Trophoblast cell (in vitro differentiated cells and primary cell): Measurements from ENCODE around the gene P2RY13. TPM values are rescaled to one million over a fixed set of nuclear protein-coding genes. Genes with fewer than 3 reads are reported as not detected.

Experiments used
- DNase-seq, 2 donors: peaks; one replicate each; pipeline ENCODE4 v3.0.0-alpha.2; 2016
- H2AFZ ChIP-seq: 2 replicates; pipeline ENCODE4 v1.6.1; 2013; ENCODE audit warnings: low read length, moderate library complexity, mild to moderate bottlenecking; ENCODE audit not compliant: insufficient read depth, poor library complexity
- H2AK5ac ChIP-seq: 2 replicates; pipeline ENCODE4 v1.6.1; 2013; ENCODE audit warnings: mild to moderate bottlenecking, low read length
- H2BK120ac ChIP-seq: 2 replicates; pipeline ENCODE4 v1.6.1; 2013; ENCODE audit warnings: low read length, mild to moderate bottlenecking, moderate library complexity; ENCODE audit not compliant: insufficient read depth, poor library complexity
- H2BK12ac ChIP-seq: 2 replicates; pipeline ENCODE4 v1.6.1; 2013; ENCODE audit warnings: mild to moderate bottlenecking, low read length, moderate library complexity
- H2BK5ac ChIP-seq: 2 replicates; pipeline ENCODE4 v1.6.1; 2013; ENCODE audit warnings: low read length, low read depth, moderate library complexity, mild to moderate bottlenecking; ENCODE audit not compliant: poor library complexity
- H3K14ac ChIP-seq: 2 replicates; pipeline ENCODE4 v1.6.1; 2013; ENCODE audit warnings: mild to moderate bottlenecking, low read length
- H3K18ac ChIP-seq: 2 replicates; pipeline ENCODE4 v1.6.1; 2013; ENCODE audit warnings: mild to moderate bottlenecking, low read length
- H3K23ac ChIP-seq: 2 replicates; pipeline ENCODE4 v1.6.1; 2013; ENCODE audit warnings: low read length
- H3K27ac ChIP-seq: 2 replicates; pipeline ENCODE4 v1.5.1; 2013; ENCODE audit warnings: low read depth, mild to moderate bottlenecking, inconsistent platforms, low read length, moderate library complexity
- H3K27me3 ChIP-seq: 2 replicates; pipeline ENCODE4 v1.6.1; 2013; ENCODE audit warnings: inconsistent platforms, mild to moderate bottlenecking, low read length, moderate library complexity; ENCODE audit not compliant: insufficient read depth
- H3K36me3 ChIP-seq, 2 experiments: 1 replicate in 1 of 2; 2 replicates in 1 of 2; pipeline ENCODE4 v1.6.1; 2013; ENCODE audit warnings: low read length in 2 of 2, mild to moderate bottlenecking in 2 of 2, moderate library complexity in 1 of 2; ENCODE audit not compliant: insufficient read depth in 2 of 2, control insufficient read depth in 1 of 2
- H3K4ac ChIP-seq: 2 replicates; pipeline ENCODE4 v1.6.1; 2013; ENCODE audit warnings: low read depth, mild to moderate bottlenecking, low read length, moderate library complexity
- H3K4me1 ChIP-seq, 2 experiments: 1 replicate in 1 of 2; 2 replicates in 1 of 2; pipeline ENCODE4 v1.6.1; 2013; ENCODE audit warnings: low read length in 2 of 2, mild to moderate bottlenecking in 2 of 2, moderate library complexity in 1 of 2; ENCODE audit not compliant: insufficient read depth in 2 of 2, control insufficient read depth in 1 of 2
- H3K4me2 ChIP-seq: 2 replicates; pipeline ENCODE4 v1.6.1; 2013; ENCODE audit warnings: inconsistent platforms, mild to moderate bottlenecking, low read length, moderate library complexity
- H3K4me3 ChIP-seq: 2 replicates; pipeline ENCODE4 v1.5.1; 2013; ENCODE audit warnings: mild to moderate bottlenecking, low read depth, low read length, inconsistent platforms
- H3K79me1 ChIP-seq: one replicate; pipeline ENCODE4 v1.6.1; 2013; ENCODE audit warnings: low read length
- H3K79me2 ChIP-seq: 2 replicates; pipeline ENCODE4 v1.6.1; 2013; ENCODE audit warnings: low read length, mild to moderate bottlenecking; ENCODE audit not compliant: control insufficient read depth, insufficient read depth, poor library complexity
- H3K9ac ChIP-seq: 2 replicates; pipeline ENCODE4 v1.6.1; 2013; ENCODE audit warnings: mild to moderate bottlenecking, low read length
- H3K9me3 ChIP-seq: 2 replicates; pipeline ENCODE4 v1.6.1; 2013; ENCODE audit warnings: low read depth, mild to moderate bottlenecking, control low read depth, inconsistent platforms, low read length; ENCODE audit not compliant: insufficient read depth
- H4K12ac ChIP-seq: 2 replicates; pipeline ENCODE4 v1.6.1; 2013; ENCODE audit warnings: low read depth, mild to moderate bottlenecking, low read length, moderate library complexity
- H4K8ac ChIP-seq: 2 replicates; pipeline ENCODE4 v1.6.1; 2013; ENCODE audit warnings: low read depth, mild to moderate bottlenecking, low read length, moderate library complexity
- H4K91ac ChIP-seq: one replicate; pipeline ENCODE4 v1.6.1; 2013; ENCODE audit warnings: low read depth, mild to moderate bottlenecking, low read length, moderate library complexity
- WGBS: extraction: QIAGEN DNeasy Blood & Tissue Kit; methylation state at CpG from one replicate; pipeline ENCODE4 v1.1.7; 2013; ENCODE audit warnings: missing lambda C conversion rate; ENCODE audit not compliant: insufficient read length, insufficient coverage; ENCODE audit errors: extremely low coverage; 5-methylcytosine and 5-hydroxymethylcytosine counted together
- polyA plus RNA-seq: library from polyadenylated mRNA; stranded (reverse); fragments of 200-250 nt; gene quantifications from 2 replicates; pipeline ENCODE4 v1.2.3, GENCODE V29; 2013

P2RY13 gene
- polyA plus RNA-seq: not detected in 2 replicates

- no CpG with 5 or more reads among the region's 1 CpG for WGBS
- no peaks in the 10 kb centered on the region for H3K9me3 ChIP-seq
Observed at GRCh38 chr3:151329363-151329762, at the start of gene P2RY13. TSS of gene P2RY13 (minus strand) at chr3:151329549. CDS start at chr3:151329528, 21 bp downstream.

GRCh38 chr3:151377768-151378385, 48.5 kb upstream of the P2RY13 start:
- H3K14ac ChIP-seq: no peak overlapping the region
- H4K12ac ChIP-seq: no peak overlapping the region
- H3K23ac ChIP-seq: no peak overlapping the region
- H3K18ac ChIP-seq: no peak overlapping the region
- no peak overlapping the region for H3K27ac ChIP-seq
- H2BK120ac ChIP-seq: no peak overlapping the region
- H3K9me3 ChIP-seq: no peaks in the 10 kb centered on the region
- DNase-seq: no peak
- H3K4me1 ChIP-seq: no peaks in the 10 kb centered on the region
- WGBS: no CpG with 5 or more reads among the region's 8 CpGs
- H2BK12ac ChIP-seq: no peak overlapping the region
- no peaks in the 10 kb centered on the region for H3K79me2 ChIP-seq
- H2AK5ac ChIP-seq: no peak overlapping the region
- no peak overlapping the region for H2AFZ ChIP-seq
- no peak overlapping the region for H4K91ac ChIP-seq
- no peak overlapping the region for H3K4ac ChIP-seq
- H3K4me3 ChIP-seq: no peak overlapping the region
- no peak overlapping the region for H3K4me2 ChIP-seq
- H3K27me3 ChIP-seq: no peaks in the 10 kb centered on the region
- no peaks in the 10 kb centered on the region for H3K79me1 ChIP-seq
- no peak overlapping the region for H2BK5ac ChIP-seq
- H4K8ac ChIP-seq: no peak overlapping the region
- H3K9ac ChIP-seq: no peak overlapping the region
- H3K36me3 ChIP-seq: peaks cover 3 to 14% of the 10 kb centered on the region in 2 experiments

More at GRCh38 chr3:151329363-151329762, at the start of gene P2RY13:
- Histone ChIP-seq H2AK5ac (no peak within 1 kb of the TSS), H3K4me3 (no peak within 1 kb of the TSS), H3K9ac (peak within 1 kb of the TSS; percentile 27), H3K36me3 (no peaks in the 10 kb centered on the region), H4K12ac (no peak within 1 kb of the TSS), H3K4ac (no peak within 1 kb of the TSS), H3K23ac (no peak within 1 kb of the TSS), H3K18ac (no peak within 1 kb of the TSS), H3K79me1 (no peaks in the 10 kb centered on the region), H4K8ac (no peak within 1 kb of the TSS), H2BK12ac (no peak within 1 kb of the TSS), H3K79me2 (no peaks in the 10 kb centered on the region), H4K91ac (no peak within 1 kb of the TSS), H3K27ac (no peak within 1 kb of the TSS), H3K4me1 (no peaks in the 10 kb centered on the region), H3K4me2 (no peak within 1 kb of the TSS), H3K27me3 (no peaks in the 10 kb centered on the region), H2AFZ (no peak within 1 kb of the TSS), H3K14ac (no peak within 1 kb of the TSS), H2BK120ac (no peak within 1 kb of the TSS), H2BK5ac (no peak within 1 kb of the TSS)
- no peak for DNase-seq

- H3K9me3 ChIP-seq: no peaks in the 10 kb centered on the region
- no CpG with 5 or more reads among the region's 4 CpGs for WGBS
- no peak overlapping the region for H2AK5ac ChIP-seq
- H4K12ac ChIP-seq: no peak overlapping the region
- no peak overlapping the region for H2BK120ac ChIP-seq
- H3K23ac ChIP-seq: no peak overlapping the region
- no peak overlapping the region for H2AFZ ChIP-seq
- H4K8ac ChIP-seq: no peak overlapping the region
- H3K36me3 ChIP-seq: peaks cover 3% of the 10 kb centered on the region in 2 experiments
- no peak overlapping the region for H2BK5ac ChIP-seq
- no peak overlapping the region for H4K91ac ChIP-seq
- no peak overlapping the region for H3K18ac ChIP-seq
- H3K4me2 ChIP-seq: no peak overlapping the region
- no peak overlapping the region for H3K27ac ChIP-seq
- H3K79me1 ChIP-seq: no peaks in the 10 kb centered on the region
- no peak overlapping the region for H3K4me3 ChIP-seq
- H2BK12ac ChIP-seq: no peak overlapping the region
- H3K9ac ChIP-seq: no peak overlapping the region
- H3K27me3 ChIP-seq: no peaks in the 10 kb centered on the region
- no peak for DNase-seq
- no peaks in the 10 kb centered on the region for H3K79me2 ChIP-seq
- no peaks in the 10 kb centered on the region for H3K4me1 ChIP-seq
- H3K14ac ChIP-seq: no peak overlapping the region
- no peak overlapping the region for H3K4ac ChIP-seq
Observed at GRCh38 chr3:151372063-151372820, 42.9 kb upstream of the P2RY13 start.

DNA sequence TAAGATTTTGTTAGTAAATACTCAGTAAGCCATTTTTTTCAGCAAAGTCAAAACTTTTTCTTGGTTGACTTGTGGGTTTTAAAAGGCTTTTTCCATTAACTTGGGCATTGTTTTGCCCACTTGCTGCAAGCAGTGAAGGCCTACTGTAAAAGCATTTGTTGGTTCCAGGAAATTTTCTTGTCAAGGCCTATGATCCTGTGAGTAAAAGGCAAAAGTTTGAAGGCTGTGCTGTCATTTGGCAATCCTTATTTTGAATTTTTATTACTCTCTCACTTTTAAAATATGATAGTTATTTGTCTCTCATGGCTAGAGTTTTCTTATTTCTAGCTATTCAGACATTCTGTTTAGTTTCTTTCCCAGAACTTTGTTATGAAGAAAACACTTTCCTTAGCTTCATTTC, 42.2 kb upstream of the P2RY13 start:
- Histone ChIP-seq H3K23ac (no peak overlapping the region), H3K4ac (no peak overlapping the region), H4K91ac (no peak overlapping the region), H2BK12ac (no peak overlapping the region), H3K79me1 (no peaks in the 10 kb centered on the region), H3K14ac (no peak overlapping the region), H3K36me3 (peaks cover 3% of the 10 kb centered on the region in 2 experiments), H2BK120ac (no peak overlapping the region), H4K12ac (no peak overlapping the region), H3K27me3 (no peaks in the 10 kb centered on the region), H3K9ac (no peak overlapping the region), H2AK5ac (no peak overlapping the region), H2AFZ (no peak overlapping the region), H3K79me2 (no peaks in the 10 kb centered on the region), H3K9me3 (no peaks in the 10 kb centered on the region), H4K8ac (no peak overlapping the region), H3K18ac (no peak overlapping the region), H3K4me3 (no peak overlapping the region), H3K4me1 (no peaks in the 10 kb centered on the region), H2BK5ac (no peak overlapping the region), H3K27ac (no peak overlapping the region), H3K4me2 (no peak overlapping the region)
- no peak for DNase-seq
